ENCODE measurements around the gene THAP9.

Gene THAP9

GRCh38 chr4:82889287-82889686 lies 11.2 kb upstream of the THAP9 start:
- H3K27ac ChIP-seq: peak overlapping the region; percentile 98
- no peak for TF ChIP-seq ZFX (IDR thresholded peaks at IDR 0.05; ENCODE audit: borderline replicate concordance)
- TF ChIP-seq, protein P1, sequence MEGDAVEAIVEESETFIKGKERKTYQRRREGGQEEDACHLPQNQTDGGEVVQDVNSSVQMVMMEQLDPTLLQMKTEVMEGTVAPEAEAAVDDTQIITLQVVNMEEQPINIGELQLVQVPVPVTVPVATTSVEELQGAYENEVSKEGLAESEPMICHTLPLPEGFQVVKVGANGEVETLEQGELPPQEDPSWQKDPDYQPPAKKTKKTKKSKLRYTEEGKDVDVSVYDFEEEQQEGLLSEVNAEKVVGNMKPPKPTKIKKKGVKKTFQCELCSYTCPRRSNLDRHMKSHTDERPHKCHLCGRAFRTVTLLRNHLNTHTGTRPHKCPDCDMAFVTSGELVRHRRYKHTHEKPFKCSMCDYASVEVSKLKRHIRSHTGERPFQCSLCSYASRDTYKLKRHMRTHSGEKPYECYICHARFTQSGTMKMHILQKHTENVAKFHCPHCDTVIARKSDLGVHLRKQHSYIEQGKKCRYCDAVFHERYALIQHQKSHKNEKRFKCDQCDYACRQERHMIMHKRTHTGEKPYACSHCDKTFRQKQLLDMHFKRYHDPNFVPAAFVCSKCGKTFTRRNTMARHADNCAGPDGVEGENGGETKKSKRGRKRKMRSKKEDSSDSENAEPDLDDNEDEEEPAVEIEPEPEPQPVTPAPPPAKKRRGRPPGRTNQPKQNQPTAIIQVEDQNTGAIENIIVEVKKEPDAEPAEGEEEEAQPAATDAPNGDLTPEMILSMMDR (IDR thresholded peaks at IDR 0.05): no peak

GRCh38 chr4:82890528-82890900 lies 10.0 kb upstream of the THAP9 start:
- no peak for TF ChIP-seq ZFX (IDR thresholded peaks at IDR 0.05; ENCODE audit: borderline replicate concordance)
- TF ChIP-seq, protein P1 (IDR thresholded peaks at IDR 0.05): no peak
- H3K27ac ChIP-seq: peak overlapping the region; percentile 98

DNA sequence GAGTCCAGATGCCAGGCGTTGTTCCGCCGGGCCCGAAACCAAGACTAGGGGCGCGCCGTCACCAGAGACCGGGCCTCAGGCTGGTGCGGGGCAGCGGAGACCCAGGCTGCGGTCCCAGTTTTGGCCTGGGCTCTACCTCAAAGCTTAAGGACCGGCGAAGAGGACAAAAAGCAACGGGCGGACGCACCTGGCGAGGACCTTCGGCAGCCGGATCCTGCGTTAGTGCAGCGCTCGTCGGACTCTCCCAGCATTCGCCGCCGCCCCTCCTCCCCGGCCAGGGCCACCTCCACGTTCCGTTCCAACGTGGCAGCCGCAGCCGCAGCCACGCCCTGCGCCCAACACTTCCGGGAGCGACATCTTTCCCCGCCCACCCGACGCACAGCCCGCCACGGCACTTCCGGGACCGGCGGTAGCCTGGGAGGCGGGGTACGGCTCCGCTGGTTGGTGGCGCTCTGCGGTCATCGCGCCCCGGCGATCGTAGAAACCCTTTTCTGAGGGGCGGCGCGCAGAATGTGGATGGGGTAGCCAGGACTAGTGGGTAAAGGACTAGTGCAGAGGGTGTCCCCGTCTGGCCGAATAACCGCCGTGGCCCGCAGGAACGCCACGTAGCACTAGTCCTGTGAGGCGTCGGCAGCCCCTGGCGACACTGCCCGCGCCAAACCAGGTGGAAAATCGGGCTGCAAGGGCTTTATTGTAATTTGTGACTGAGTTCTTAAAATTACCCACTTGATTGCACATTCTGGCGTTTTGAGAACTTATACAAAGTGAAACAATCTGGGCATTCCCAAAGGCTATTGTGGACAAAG lies 9.4 kb upstream of the THAP9 start, which contains the start of gene SEC31A:
SEC31A (minus strand) TSS at position 253 of the 806 bp plus-strand sequence. CDS start 9,217 bp downstream, outside the sequence.
- no peak for TF ChIP-seq ZFX (IDR thresholded peaks at IDR 0.05; ENCODE audit: borderline replicate concordance)
- TF ChIP-seq, protein P1 (IDR thresholded peaks at IDR 0.05): peak; percentile 30
- H3K27ac ChIP-seq: peak within 1 kb of the TSS; percentile 98

- H3K27ac ChIP-seq: peak overlapping the region; percentile 98
- TF ChIP-seq, protein P1 (IDR thresholded peaks at IDR 0.05): no peak
- no peak for TF ChIP-seq ZFX (IDR thresholded peaks at IDR 0.05; ENCODE audit: borderline replicate concordance)
These were observed 8.6 kb upstream of the THAP9 start for GRCh38 chr4:82891707-82892466.

- H3K27ac ChIP-seq: peak overlapping the region; percentile 98; the same call in 1 of the 2 replicates
- TF ChIP-seq, protein P1 (IDR thresholded peaks at IDR 0.05): no peak
These were observed 8.1 kb upstream of the THAP9 start for GRCh38 chr4:82892467-82892802.

GRCh38 chr4:82893942-82894341 lies 6.6 kb upstream of the THAP9 start:
- no peak for TF ChIP-seq ZFX (IDR thresholded peaks at IDR 0.05; ENCODE audit: borderline replicate concordance)
- TF ChIP-seq, protein P1 (IDR thresholded peaks at IDR 0.05): no peak
- peak overlapping the region; percentile 98; the same call in 1 of the 2 replicates for H3K27ac ChIP-seq

GRCh38 chr4:82896755-82897154 lies 3.8 kb upstream of the THAP9 start:
- no peak overlapping the region for H3K27ac ChIP-seq
- TF ChIP-seq ZFX (IDR thresholded peaks at IDR 0.05; ENCODE audit: borderline replicate concordance): no peak
- TF ChIP-seq, protein P1 (IDR thresholded peaks at IDR 0.05): no peak
